Skin epidermis (tissue), 12 donors: ENCODE data around the gene STPG1.
A peak's percentile ranks its signal among the peaks of the same experiment; 100 is the strongest.

ENCODE experiments used
- H3K27ac ChIP-seq, 21 experiments: fragments of 200-600 bp; sonication (generic) in 11 of 21; one replicate each; pipeline ENCODE4 v1.5.0; 2020; ENCODE audit warnings: mild to moderate bottlenecking in 3 of 21, inconsistent platforms in 2 of 21, moderate library complexity in 2 of 21
- H3K4me3 ChIP-seq, 7 experiments: fragments of 200-600 bp; sonication (generic) in 2 of 7; one replicate each; pipeline ENCODE4 v1.5.0; 2020; ENCODE audit warnings: inconsistent platforms in 2 of 7, mild to moderate bottlenecking in 2 of 7, moderate library complexity in 1 of 7

The STPG1 gene

GRCh38 chr1:24325587-24326449, 87.8 kb downstream of the STPG1 start:
- no peak overlapping the region for H3K4me3 ChIP-seq
- H3K27ac ChIP-seq, result peak overlapping the region in 12 of 21 experiments; percentile 20 to 73 (median 56)

GRCh38 chr1:24324903-24325302, 88.7 kb downstream of the STPG1 start:
- no peak overlapping the region for H3K4me3 ChIP-seq
- H3K27ac ChIP-seq, result peak overlapping the region in 10 of 21 experiments; percentile 20 to 73 (median 58)

GRCh38 chr1:24323281-24323680, 90.3 kb downstream of the STPG1 start:
- Histone ChIP-seq H3K27ac (peak overlapping the region in 10 of 21 experiments; percentile 9 to 95 (median 86)), H3K4me3 (peak overlapping the region in 5 of 7 experiments; percentile 2 to 49 (median 32))

GRCh38 chr1:24322470-24323177, 91.0 kb downstream of the STPG1 start:
- peak overlapping the region; percentile 30 to 55 (median 39) for H3K4me3 ChIP-seq
- H3K27ac ChIP-seq, result peak overlapping the region in 20 of 21 experiments; percentile 68 to 95 (median 83)

GRCh38 chr1:24321697-24322469, 91.7 kb downstream of the STPG1 start:
- peak overlapping the region; percentile 34 to 95 (median 83) for H3K27ac ChIP-seq
- H3K4me3 ChIP-seq, result peak overlapping the region; percentile 30 to 55 (median 39)

- peak overlapping the region; percentile 30 to 55 (median 39) for H3K4me3 ChIP-seq
- peak overlapping the region in 20 of 21 experiments; percentile 68 to 95 (median 83) for H3K27ac ChIP-seq
Measured at GRCh38 chr1:24321126-24321525, 92.5 kb downstream of the STPG1 start.

- peak overlapping the region; percentile 30 to 55 (median 39) for H3K4me3 ChIP-seq
- H3K27ac ChIP-seq, result peak overlapping the region in 20 of 21 experiments; percentile 15 to 95 (median 76)
Measured at GRCh38 chr1:24319962-24320361, 93.6 kb downstream of the STPG1 start.

GRCh38 chr1:24319312-24319863, 94.2 kb downstream of the STPG1 start, which contains the start of gene GRHL3:
TSS of gene GRHL3 (plus strand) at chr1:24319357. CDS start at chr1:24319552, 195 bp downstream.
- Histone ChIP-seq H3K27ac (peak within 1 kb of the TSS in 20 of 21 experiments; percentile 15 to 95 (median 76)), H3K4me3 (peak within 1 kb of the TSS; percentile 30 to 55 (median 39))

GRCh38 chr1:24318615-24319311, 94.8 kb downstream of the STPG1 start:
- peak overlapping the region in 5 of 7 experiments; percentile 31 to 53 (median 39) for H3K4me3 ChIP-seq

GRCh38 chr1:24317956-24318614, 95.5 kb downstream of the STPG1 start:
- no peak overlapping the region for H3K4me3 ChIP-seq

More at GRCh38 chr1:24318615-24319311, 94.8 kb downstream of the STPG1 start:
- peak overlapping the region in 10 of 21 experiments; percentile 6 to 95 (median 60) for H3K27ac ChIP-seq

GRCh38 chr1:24317081-24317480, 96.5 kb downstream of the STPG1 start:
- Histone ChIP-seq H3K4me3 (no peak overlapping the region), H3K27ac (peak overlapping the region in 9 of 21 experiments; percentile 3 to 95 (median 51))

More at GRCh38 chr1:24317956-24318614, 95.5 kb downstream of the STPG1 start:
- H3K27ac ChIP-seq, result peak overlapping the region in 10 of 21 experiments; percentile 6 to 95 (median 16)

- H3K4me3 ChIP-seq, result no peak overlapping the region
- peak overlapping the region in 9 of 21 experiments; percentile 3 to 95 (median 51) for H3K27ac ChIP-seq
Measured at GRCh38 chr1:24316645-24317044, 96.9 kb downstream of the STPG1 start.

GRCh38 chr1:24315391-24315790, 98.2 kb downstream of the STPG1 start:
- Histone ChIP-seq H3K27ac (peak overlapping the region in 1 of 21 experiments; percentile 95), H3K4me3 (no peak overlapping the region)

GRCh38 chr1:24311741-24312140, 101.8 kb downstream of the STPG1 start:
- Histone ChIP-seq H3K27ac (peak overlapping the region in 5 of 21 experiments; percentile 1 to 69 (median 32)), H3K4me3 (no peak overlapping the region)

- Histone ChIP-seq H3K4me3 (no peak overlapping the region), H3K27ac (peak overlapping the region in 5 of 21 experiments; percentile 1 to 69 (median 32))
Measured at GRCh38 chr1:24311234-24311633, 102.3 kb downstream of the STPG1 start.

GRCh38 chr1:24309762-24310485, 103.7 kb downstream of the STPG1 start:
- H3K4me3 ChIP-seq, result no peak overlapping the region

More at GRCh38 chr1:24309762-24310485, 103.7 kb downstream of the STPG1 start:
- H3K27ac ChIP-seq, result peak overlapping the region in 2 of 21 experiments; percentile 29 to 43
